Smooth muscle cell (in vitro differentiated cells): Measurements from ENCODE around the gene C3orf52. TPM values are rescaled to one million over a fixed set of nuclear protein-coding genes. Genes with fewer than 3 reads are reported as not detected.

Source experiments
- DNase-seq: peaks from one replicate; lab custom pipeline; 2025; ENCODE audit not compliant: unreplicated experiment; lab: John Stamatoyannopoulos, UW
- H2AFZ ChIP-seq: fragments of 200-600 bp; sonication (generic); 2 replicates; pipeline ENCODE4 v1.6.0; 2016; ENCODE audit warnings: antibody characterized with exemption, low read depth, mild to moderate bottlenecking
- H3F3A ChIP-seq: fragments of 200-600 bp; sonication (generic); 2 replicates; pipeline ENCODE4 v1.6.0; 2017; ENCODE audit warnings: antibody characterized with exemption, low read depth
- H3K27ac ChIP-seq: fragments of 200-600 bp; sonication (generic); 2 replicates; pipeline ENCODE4 v1.5.1; 2016; ENCODE audit warnings: low read depth, mild to moderate bottlenecking
- H3K27me3 ChIP-seq: fragments of 200-600 bp; sonication (generic); 2 replicates; pipeline ENCODE4 v1.6.1; 2016; ENCODE audit warnings: low read depth, mild to moderate bottlenecking
- H3K36me3 ChIP-seq: fragments of 200-600 bp; sonication (generic); 2 replicates; pipeline ENCODE4 v1.5.1; 2016; ENCODE audit warnings: low read depth
- H3K4me1 ChIP-seq: fragments of 200-600 bp; sonication (generic); 2 replicates; pipeline ENCODE4 v1.5.1; 2016; ENCODE audit warnings: low read depth
- H3K4me2 ChIP-seq: fragments of 200-600 bp; sonication (generic); 2 replicates; pipeline ENCODE4 v1.6.0; 2016; ENCODE audit warnings: mild to moderate bottlenecking
- H3K4me3 ChIP-seq: fragments of 200-600 bp; sonication (generic); 2 replicates; pipeline ENCODE4 v1.5.1; 2016; ENCODE audit warnings: mild to moderate bottlenecking
- H3K79me2 ChIP-seq: fragments of 200-600 bp; sonication (generic); 2 replicates; pipeline ENCODE4 v1.6.0; 2016; ENCODE audit warnings: low read depth, mild to moderate bottlenecking
- H3K9ac ChIP-seq: fragments of 200-600 bp; sonication (generic); 2 replicates; pipeline ENCODE4 v1.6.0; 2016; ENCODE audit warnings: low read depth
- H3K9me3 ChIP-seq: fragments of 200-600 bp; sonication (generic); replicated peaks from 2 replicates; pipeline ENCODE4 v1.5.1; 2016; ENCODE audit warnings: low read depth
- H4K20me1 ChIP-seq: fragments of 200-600 bp; sonication (generic); 2 replicates; pipeline ENCODE4 v1.6.0; 2016; ENCODE audit warnings: low read depth
- CTCF ChIP-seq: fragments of 200-600 bp; sonication (generic); IDR thresholded peaks from 2 replicates; pipeline ENCODE4 v1.5.1; 2017; ENCODE audit warnings: borderline replicate concordance, mild to moderate bottlenecking, antibody characterized with exemption; ENCODE audit not compliant: insufficient read depth, poor library complexity, severe bottlenecking
- WGBS: methylation state at CpG from one replicate; pipeline ENCODE4 v1.1.7; 2016; ENCODE audit warnings: low lambda C conversion rate; 5-methylcytosine and 5-hydroxymethylcytosine counted together
- polyA plus RNA-seq: library from polyadenylated mRNA; unstranded; fragments of >200 nt; fragmentation: Nextera tagmentation; extraction: Ambion mirVana; gene quantifications from 2 replicates; pipeline ENCODE4 v1.2.1, GENCODE V29; 2016
- total RNA-seq: library from RNA; depleted of rRNA; stranded (reverse); fragments of >200 nt; gene quantifications from 2 replicates; pipeline ENCODE4 v1.2.3, GENCODE V29; 2014

C3orf52 gene
- total and polyA plus RNA-seq, 2 experiments from 2014 or later: 4.0 to 10.2 TPM

GRCh38 chr3:112078125-112079083, 7.8 kb upstream of the C3orf52 start:
- H3K27me3 ChIP-seq: no peaks in the 10 kb centered on the region
- H3K36me3 ChIP-seq: no peaks in the 10 kb centered on the region
- H2AFZ ChIP-seq: no peak overlapping the region
- no peaks in the 10 kb centered on the region for H3K9me3 ChIP-seq
- no peak overlapping the region for H3K9ac ChIP-seq
- no peak overlapping the region for H3K4me2 ChIP-seq
- TF ChIP-seq CTCF: no peak
- no peak overlapping the region for H3K4me3 ChIP-seq
- no peaks in the 10 kb centered on the region for H4K20me1 ChIP-seq
- peaks cover 3% of the 10 kb centered on the region for H3K4me1 ChIP-seq
- no peaks in the 10 kb centered on the region for H3F3A ChIP-seq
- H3K79me2 ChIP-seq: no peaks in the 10 kb centered on the region
- 86% methylated on average over 10 of the region's 10 CpGs for WGBS
- H3K27ac ChIP-seq: no peak overlapping the region
- DNase-seq: no peak

GRCh38 chr3:112083239-112083638, 3.0 kb upstream of the C3orf52 start:
- H4K20me1 ChIP-seq: no peaks in the 10 kb centered on the region
- H3K79me2 ChIP-seq: peaks cover 4% of the 10 kb centered on the region
- no peak overlapping the region for H3K27ac ChIP-seq
- TF ChIP-seq CTCF: no peak
- peaks cover 4% of the 10 kb centered on the region for H3K27me3 ChIP-seq
- no peaks in the 10 kb centered on the region for H3K9me3 ChIP-seq
- no peak overlapping the region for H3K4me3 ChIP-seq
- peaks cover 4% of the 10 kb centered on the region for H3K4me1 ChIP-seq
- WGBS: 83% methylated on average over 4 of the region's 4 CpGs
- no peak for DNase-seq
- H3F3A ChIP-seq: no peaks in the 10 kb centered on the region
- no peaks in the 10 kb centered on the region for H3K36me3 ChIP-seq
- no peak overlapping the region for H3K9ac ChIP-seq
- no peak overlapping the region for H2AFZ ChIP-seq
- no peak overlapping the region for H3K4me2 ChIP-seq

DNA sequence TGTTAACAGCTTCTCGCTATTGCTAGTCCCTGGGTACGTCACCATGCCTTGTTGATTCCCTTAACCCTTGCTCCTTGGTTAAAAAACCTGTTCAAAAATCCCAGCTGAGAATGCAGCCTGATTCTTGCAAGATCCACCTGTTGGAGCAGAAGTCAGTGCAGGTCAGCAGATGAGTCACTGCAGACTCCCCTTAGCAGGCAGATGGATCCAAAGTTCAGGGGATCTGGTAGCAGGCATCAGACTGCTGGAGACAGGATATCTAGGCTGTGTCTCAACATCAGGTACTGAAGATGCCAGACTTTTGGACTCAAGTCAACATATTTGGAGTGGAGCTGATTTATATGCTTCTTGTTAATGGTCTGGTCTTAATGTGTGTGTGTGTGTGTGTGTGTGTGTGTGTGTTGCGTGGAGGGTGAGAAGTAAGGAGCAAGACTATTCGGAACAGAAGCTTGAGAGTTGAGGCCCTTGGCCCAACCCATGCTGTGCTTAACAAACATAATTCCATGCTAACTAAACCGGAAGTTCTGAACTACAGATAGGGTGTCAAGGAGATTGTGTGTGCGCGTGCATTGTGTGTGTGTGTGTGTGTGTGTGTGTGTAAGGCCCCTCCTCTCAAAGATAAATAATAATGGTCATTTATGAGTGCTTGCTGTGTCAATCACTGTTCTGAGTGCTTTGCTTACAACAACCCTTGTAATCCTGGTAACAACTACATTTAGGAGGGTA, 1.0 kb upstream of the C3orf52 start:
- Histone ChIP-seq H3K4me2 (no peak overlapping the region), H3F3A (no peaks in the 10 kb centered on the region), H3K36me3 (no peaks in the 10 kb centered on the region), H3K79me2 (peaks cover 19% of the 10 kb centered on the region), H4K20me1 (no peaks in the 10 kb centered on the region), H3K27me3 (peaks cover 4% of the 10 kb centered on the region), H3K4me3 (peak overlapping the region; percentile 59), H3K27ac (no peak overlapping the region), H3K4me1 (peaks cover 4% of the 10 kb centered on the region), H3K9me3 (no peaks in the 10 kb centered on the region), H2AFZ (no peak overlapping the region), H3K9ac (no peak overlapping the region)
- no peak for DNase-seq
- 75% methylated on average over 7 of the region's 7 CpGs for WGBS
- TF ChIP-seq CTCF: no peak
